Superior temporal gyrus (tissue), 1 donor: ENCODE data around the gene OLIG1.

Experiments
- DNase-seq: peaks from one replicate; pipeline ENCODE4 v3.0.0-alpha.2; 2016; ENCODE audit errors: extremely low spot score

Gene OLIG1

DNA sequence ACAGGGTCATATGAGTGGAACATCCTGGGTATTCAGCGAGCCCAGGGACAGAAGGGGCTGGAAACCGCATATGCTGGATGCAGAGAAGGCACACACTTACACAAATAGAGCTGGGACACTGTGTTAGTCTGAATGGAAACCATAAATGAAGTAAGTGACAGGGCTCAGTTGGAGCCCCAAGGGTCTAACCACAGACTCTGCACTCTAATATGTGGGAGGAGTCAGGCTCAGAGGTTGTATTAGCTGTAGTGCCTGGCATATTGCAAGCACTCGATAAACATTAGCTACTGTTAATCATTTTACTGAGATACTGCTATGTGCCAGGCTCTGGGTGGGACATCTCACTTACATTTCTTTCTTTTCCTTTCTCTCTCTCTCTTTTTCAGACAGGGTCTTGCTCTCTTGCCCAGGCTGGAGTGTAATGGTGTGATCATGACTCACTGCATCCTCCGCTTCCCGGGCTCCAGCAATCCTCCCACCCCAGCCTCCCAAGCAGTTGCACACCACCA lies 6.5 kb upstream of the OLIG1 start:
- no peak for DNase-seq

DNA sequence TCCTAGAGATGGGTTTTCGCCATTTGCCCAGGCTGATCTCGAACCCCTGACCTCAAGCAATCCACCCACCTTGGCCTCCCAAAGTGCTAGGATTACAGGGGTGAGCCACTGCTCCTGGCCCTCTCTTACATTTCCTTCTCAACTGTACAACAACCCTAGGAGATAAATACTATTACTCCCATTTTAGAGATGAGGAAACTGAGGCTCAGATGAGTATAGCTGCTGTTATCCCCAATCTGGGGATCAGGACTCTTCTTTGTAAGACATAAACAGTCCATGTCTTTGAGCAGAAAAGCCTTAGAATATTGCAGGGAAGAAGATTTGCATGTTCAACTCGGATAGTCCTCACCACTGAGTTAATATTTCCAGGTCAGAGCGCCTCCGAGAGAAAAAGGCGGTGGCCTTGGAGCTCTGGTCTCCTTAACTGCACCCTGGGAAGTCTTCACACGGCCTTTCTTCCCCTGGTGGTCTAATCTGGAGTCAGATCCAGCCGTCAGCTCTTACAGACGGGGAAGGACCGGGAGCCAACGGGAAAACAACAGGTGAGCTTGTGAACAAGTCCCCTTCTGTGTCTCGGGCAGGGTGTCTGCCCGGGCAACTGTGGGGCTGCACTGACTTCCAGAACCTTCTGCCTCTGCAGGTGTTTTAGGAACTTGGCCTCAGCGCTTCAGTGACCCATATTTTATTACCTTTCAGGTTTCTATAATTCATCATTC lies 5.9 kb upstream of the OLIG1 start:
- no peak for DNase-seq

GRCh38 chr21:33064623-33065390 lies 5.1 kb upstream of the OLIG1 start:
- no peak for DNase-seq

DNA sequence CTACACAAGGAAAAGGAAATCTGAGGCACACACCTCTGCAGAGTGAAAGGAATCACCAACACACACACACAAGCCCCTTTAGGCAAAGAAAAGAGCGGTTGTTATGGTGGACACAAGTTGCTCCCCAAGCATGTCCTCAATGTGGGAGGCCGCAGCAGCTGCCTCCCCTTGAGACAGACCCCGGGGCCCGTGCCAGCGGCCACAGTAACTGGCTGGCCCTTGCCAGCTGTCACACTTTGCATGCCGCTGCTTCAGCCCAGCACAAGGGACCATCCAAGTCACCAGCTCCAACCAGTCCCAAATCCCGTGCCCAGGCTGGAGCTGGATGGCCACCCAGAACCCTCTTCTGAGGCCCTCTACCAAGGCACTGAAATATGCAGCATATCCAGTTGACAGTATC lies 2.9 kb upstream of the OLIG1 start:
- DNase-seq, result no peak

DNA sequence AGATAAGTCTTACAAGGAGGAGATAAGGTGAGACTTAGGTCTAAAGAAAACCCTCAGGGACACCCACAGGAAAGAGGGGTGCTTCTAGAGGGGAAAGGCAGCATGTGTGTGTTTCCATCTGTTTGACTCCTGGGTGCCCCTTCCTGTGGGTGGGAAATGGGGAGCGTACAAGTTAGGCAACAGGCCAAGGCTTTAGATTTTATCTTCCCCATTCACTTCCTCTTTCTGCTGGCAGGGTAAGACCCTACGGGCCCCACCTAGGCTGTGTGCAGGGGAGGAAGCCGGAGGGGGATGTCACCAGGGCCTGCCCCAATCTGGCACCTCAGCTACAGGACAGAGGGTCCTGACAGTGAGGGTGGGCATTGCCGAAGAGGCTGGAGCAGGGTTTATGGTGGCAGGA lies 2.5 kb upstream of the OLIG1 start:
- DNase-seq, result no peak

DNA sequence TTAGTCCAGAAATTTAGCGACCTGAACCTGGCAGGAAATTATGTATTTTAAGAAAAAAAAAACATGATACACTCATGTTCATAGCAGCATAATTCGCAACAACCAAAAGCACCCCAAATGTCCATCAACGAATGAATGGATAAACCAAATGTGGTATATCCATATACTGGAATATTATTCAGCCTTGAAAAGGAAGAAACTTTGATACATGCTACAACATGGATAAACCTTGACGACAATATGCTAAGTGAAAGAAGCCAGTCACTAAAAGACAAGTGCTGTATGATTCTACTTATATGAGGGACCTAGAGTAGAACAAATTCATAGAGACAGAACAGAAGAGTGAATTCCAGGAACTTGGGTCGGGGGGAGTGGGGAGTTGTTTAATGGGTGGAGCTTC lies 698 bp upstream of the OLIG1 start:
- no peak for DNase-seq

GRCh38 chr21:33069645-33069993 lies 322 bp upstream of the OLIG1 start:
- no peak for DNase-seq

- DNase-seq, result no peak
Measured at GRCh38 chr21:33070744-33070997, 730 bp downstream of the OLIG1 start.

GRCh38 chr21:33070998-33071769 lies 1.2 kb downstream of the OLIG1 start:
- no peak for DNase-seq

GRCh38 chr21:33071770-33072306 lies 1.9 kb downstream of the OLIG1 start:
- no peak for DNase-seq

DNA sequence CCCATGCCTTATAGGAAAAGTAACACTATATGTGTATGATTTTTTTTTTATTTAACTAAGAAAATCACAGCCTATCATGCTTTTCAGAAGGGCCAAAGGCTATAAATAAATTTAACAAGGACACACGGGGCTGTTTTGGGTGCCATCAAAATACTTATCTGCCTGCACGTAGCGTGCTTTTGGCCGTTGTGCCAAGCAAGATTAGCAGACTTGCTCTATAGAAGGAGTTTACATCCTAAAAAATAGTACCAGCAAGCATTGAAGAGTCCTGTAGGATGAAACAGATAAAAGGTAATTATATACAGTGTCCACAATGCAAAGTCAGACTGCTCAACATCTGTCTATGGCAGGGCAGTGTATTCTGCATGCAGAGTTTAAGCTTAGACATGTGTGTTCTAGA lies 3.7 kb downstream of the OLIG1 start:
- DNase-seq, result no peak

GRCh38 chr21:33075128-33075527 lies 5.2 kb downstream of the OLIG1 start:
- no peak for DNase-seq

GRCh38 chr21:33075596-33076195 lies 5.8 kb downstream of the OLIG1 start:
- DNase-seq, result no peak

GRCh38 chr21:33076600-33077329 lies 6.8 kb downstream of the OLIG1 start:
- no peak for DNase-seq

- DNase-seq, result peak; percentile 94
Measured at GRCh38 chr21:33078907-33079582, 9.1 kb downstream of the OLIG1 start.

DNA sequence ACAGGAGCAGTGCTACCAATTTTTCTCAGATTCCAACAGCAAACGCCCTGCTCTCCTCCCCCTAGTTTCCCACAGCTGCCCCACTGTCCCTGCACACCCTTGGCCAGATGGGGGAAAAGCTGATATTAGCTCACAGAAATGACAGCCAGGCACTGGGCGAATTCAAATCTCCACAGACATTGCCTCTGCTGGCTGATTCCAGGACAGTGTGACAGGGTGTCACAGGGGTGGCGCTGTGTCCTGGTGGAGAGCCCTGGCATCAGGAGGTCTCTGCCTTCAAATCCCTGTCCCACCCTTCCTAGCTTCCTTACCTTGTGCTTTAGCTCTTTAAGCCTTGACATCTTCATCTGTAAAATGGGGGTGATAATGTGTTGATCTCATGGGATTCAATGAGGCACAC lies 10.4 kb downstream of the OLIG1 start:
- DNase-seq, result peak; percentile 38

- DNase-seq, result no peak
Measured at GRCh38 chr21:33080776-33081175, 10.8 kb downstream of the OLIG1 start.

GRCh38 chr21:33088384-33088783 lies 18.4 kb downstream of the OLIG1 start:
- no peak for DNase-seq

GRCh38 chr21:33089395-33090119 lies 19.6 kb downstream of the OLIG1 start:
- no peak for DNase-seq

DNA sequence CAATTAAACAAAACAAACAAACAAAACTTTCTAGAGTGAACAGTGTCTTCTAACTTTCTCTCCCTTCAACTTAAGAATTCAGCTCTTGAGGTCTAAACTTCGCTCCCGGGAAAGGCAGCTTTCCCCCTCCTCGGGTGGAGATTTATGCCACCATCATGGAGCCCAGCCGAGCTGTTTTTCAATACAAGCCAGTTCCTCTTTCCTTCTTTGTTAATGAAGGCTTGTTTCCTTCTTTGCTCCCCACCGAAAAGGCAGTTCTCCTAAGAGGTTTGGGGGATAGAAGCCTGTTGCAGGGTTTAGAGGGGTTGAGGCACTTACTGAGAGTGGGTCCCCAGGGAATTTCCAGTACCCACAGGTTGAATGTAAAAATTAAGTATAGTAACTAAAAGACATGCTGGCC lies 26.5 kb downstream of the OLIG1 start:
- no peak for DNase-seq
